H9 (cell line): ENCODE measurements around the gene WNT4. TPM values are rescaled to one million over a fixed set of nuclear protein-coding genes. Genes with fewer than 3 reads are reported as not detected.

ENCODE experiments used
- DNase-seq: peaks from one replicate; pipeline ENCODE4 v3.0.0-alpha.2; 2017
- H2AFZ ChIP-seq: one replicate; pipeline ENCODE4 v1.6.1; 2013; ENCODE audit warnings: mild to moderate bottlenecking, low read length, control low read depth, moderate library complexity
- H2AK5ac ChIP-seq: 2 replicates; pipeline ENCODE4 v1.6.1; 2013; ENCODE audit warnings: low read length, control low read depth, mixed read lengths; ENCODE audit not compliant: insufficient read length
- H2BK120ac ChIP-seq: one replicate; pipeline ENCODE4 v1.6.1; 2013; ENCODE audit warnings: low read depth, mild to moderate bottlenecking, low read length, control low read depth, inconsistent platforms; ENCODE audit not compliant: poor library complexity, severe bottlenecking
- H2BK12ac ChIP-seq: 2 replicates; pipeline ENCODE4 v1.6.1; 2013; ENCODE audit warnings: low read length, control low read depth, mixed read lengths, low read depth; ENCODE audit not compliant: insufficient read length
- H2BK15ac ChIP-seq: 2 replicates; pipeline ENCODE4 v1.6.1; 2013; ENCODE audit warnings: low read depth, low read length, control low read depth
- H2BK20ac ChIP-seq: one replicate; pipeline ENCODE4 v1.6.1; 2013; ENCODE audit warnings: low read depth, mild to moderate bottlenecking, low read length, control low read depth, inconsistent platforms; ENCODE audit not compliant: poor library complexity, severe bottlenecking
- H2BK5ac ChIP-seq: 2 replicates; pipeline ENCODE4 v1.6.1; 2013; ENCODE audit warnings: low read length, control low read depth, mixed read lengths; ENCODE audit not compliant: insufficient read length
- H3K14ac ChIP-seq: 2 replicates; pipeline ENCODE4 v1.6.1; 2013; ENCODE audit warnings: low read length, control low read depth; ENCODE audit not compliant: insufficient read depth
- H3K18ac ChIP-seq: 2 replicates; pipeline ENCODE4 v1.6.1; 2013; ENCODE audit warnings: low read depth, mild to moderate bottlenecking, mixed read lengths, low read length, control low read depth; ENCODE audit not compliant: insufficient read length
- H3K23ac ChIP-seq: 2 replicates; pipeline ENCODE4 v1.6.1; 2013; ENCODE audit warnings: low read length, control low read depth, mixed read lengths, low read depth; ENCODE audit not compliant: insufficient read length
- H3K23me2 ChIP-seq: 2 replicates; pipeline ENCODE4 v1.6.1; 2013; ENCODE audit warnings: low read depth, mild to moderate bottlenecking, mixed read lengths, low read length, control low read depth; ENCODE audit not compliant: insufficient read length, poor library complexity, severe bottlenecking
- H3K27ac ChIP-seq: 2 replicates; pipeline ENCODE4 v1.5.1; 2013; ENCODE audit warnings: low read length, control low read depth, mixed read lengths, low read depth; ENCODE audit not compliant: insufficient read length
- H3K27me3 ChIP-seq: 2 replicates; pipeline ENCODE4 v1.6.1; 2013; ENCODE audit warnings: low read length, control low read depth, inconsistent platforms; ENCODE audit not compliant: insufficient read depth
- H3K4ac ChIP-seq: 2 replicates; pipeline ENCODE4 v1.6.1; 2013; ENCODE audit warnings: low read depth, mild to moderate bottlenecking, control low read depth, inconsistent platforms, low read length, moderate library complexity
- H3K4me1 ChIP-seq: 2 replicates; pipeline ENCODE4 v1.6.1; 2013; ENCODE audit warnings: low read length, control low read depth, inconsistent platforms; ENCODE audit not compliant: insufficient read depth
- H3K4me2 ChIP-seq: 2 replicates; pipeline ENCODE4 v1.6.1; 2013; ENCODE audit warnings: low read length, control low read depth, mixed read lengths; ENCODE audit not compliant: insufficient read length, insufficient read depth
- H3K56ac ChIP-seq: 2 replicates; pipeline ENCODE4 v1.6.1; 2013; ENCODE audit warnings: low read depth, mild to moderate bottlenecking, mixed read lengths, low read length, control low read depth; ENCODE audit not compliant: insufficient read length
- H3K79me1 ChIP-seq: 2 replicates; pipeline ENCODE4 v1.6.1; 2013; ENCODE audit warnings: low read depth, mild to moderate bottlenecking, moderate library complexity, low read length, control low read depth, inconsistent platforms; ENCODE audit not compliant: insufficient read depth, poor library complexity, severe bottlenecking
- H3K79me2 ChIP-seq: 2 replicates; pipeline ENCODE4 v1.6.1; 2013; ENCODE audit warnings: low read length, control low read depth, inconsistent platforms; ENCODE audit not compliant: insufficient read depth
- H3K9ac ChIP-seq: 2 replicates; pipeline ENCODE4 v1.6.1; 2013; ENCODE audit warnings: low read length, control low read depth, mixed read lengths; ENCODE audit not compliant: insufficient read length; ENCODE audit errors: extremely low read depth
- H3K9me3 ChIP-seq: one replicate; pipeline ENCODE4 v1.6.1; 2013; ENCODE audit warnings: low read depth, low read length, inconsistent platforms; ENCODE audit not compliant: control insufficient read depth
- H3T11ph ChIP-seq: one replicate; pipeline ENCODE4 v1.6.1; 2013; ENCODE audit warnings: mild to moderate bottlenecking, low read length, control low read depth, inconsistent platforms
- H4K20me1 ChIP-seq: one replicate; pipeline ENCODE4 v1.6.1; 2013; ENCODE audit not compliant: control insufficient read depth, insufficient read length, insufficient read depth
- H4K5ac ChIP-seq: 2 replicates; pipeline ENCODE4 v1.6.1; 2013; ENCODE audit warnings: low read depth, mild to moderate bottlenecking, mixed read lengths, low read length, control low read depth; ENCODE audit not compliant: insufficient read length
- H4K8ac ChIP-seq: replicated peaks from 2 replicates; pipeline ENCODE4 v1.6.1; 2013; ENCODE audit warnings: low read length, control low read depth, mixed read lengths, low read depth; ENCODE audit not compliant: insufficient read length
- H4K91ac ChIP-seq: 2 replicates; pipeline ENCODE4 v1.6.1; 2013; ENCODE audit warnings: low read depth, mild to moderate bottlenecking, moderate library complexity, mixed read lengths, low read length, control low read depth; ENCODE audit not compliant: insufficient read length
- H3K27ac Mint-ChIP-seq, 3 experiments: 2 replicates in 2 of 3; 3 replicates in 1 of 3; pipeline ENCODE4 v1.8.0; 2020 to 2021; ENCODE audit warnings: mixed read lengths in 3 of 3, mild to moderate bottlenecking in 1 of 3, moderate library complexity in 1 of 3
- H3K27me3 Mint-ChIP-seq: 2 replicates; pipeline ENCODE4 v1.8.0; 2021; ENCODE audit warnings: low read depth, mild to moderate bottlenecking, moderate library complexity, mixed read lengths
- H3K36me3 Mint-ChIP-seq, 3 experiments: 2 replicates in 2 of 3; 3 replicates in 1 of 3; pipeline ENCODE4 v1.8.0; 2020 to 2021; ENCODE audit warnings: low read depth in 3 of 3, mixed read lengths in 3 of 3; ENCODE audit not compliant: insufficient read depth in 1 of 3
- H3K4me1 Mint-ChIP-seq, 2 experiments: 2 replicates each; pipeline ENCODE4 v1.8.0; 2020; ENCODE audit warnings: mixed read lengths in 2 of 2
- H3K4me3 Mint-ChIP-seq, 2 experiments: 2 replicates in 1 of 2; 3 replicates in 1 of 2; pipeline ENCODE4 v1.8.0; 2020 to 2021; ENCODE audit warnings: mild to moderate bottlenecking in 2 of 2, mixed read lengths in 2 of 2, moderate library complexity in 1 of 2
- H3K9me3 Mint-ChIP-seq, 2 experiments: 2 replicates in 1 of 2; 3 replicates in 1 of 2; pipeline ENCODE4 v1.8.0; 2020; ENCODE audit warnings: mild to moderate bottlenecking in 2 of 2, mixed read lengths in 2 of 2, moderate library complexity in 1 of 2
- WGBS: extraction: QIAGEN DNeasy Blood & Tissue Kit; methylation state at CpG from one replicate; pipeline ENCODE4 v1.1.7; 2013; ENCODE audit warnings: missing lambda C conversion rate, low lambda C conversion rate, mixed read lengths; ENCODE audit not compliant: insufficient read length; ENCODE audit errors: extremely low coverage; 5-methylcytosine and 5-hydroxymethylcytosine counted together
- total RNA-seq: library from RNA; stranded (reverse); gene quantifications from 2 replicates; pipeline ENCODE4 v1.2.1, GENCODE V29; 2021
- TF ChIP-seq, protein P1 (sequence below): fragments of 200-600 bp; sonication (generic); conservative IDR thresholded peaks from 3 replicates; pipeline ENCODE4 v1.8.0; 2021; ENCODE audit warnings: antibody characterized with exemption, mild to moderate bottlenecking

The WNT4 gene
- total RNA-seq, 1 experiment from 2014 or later, result 1.4 TPM

DNA sequence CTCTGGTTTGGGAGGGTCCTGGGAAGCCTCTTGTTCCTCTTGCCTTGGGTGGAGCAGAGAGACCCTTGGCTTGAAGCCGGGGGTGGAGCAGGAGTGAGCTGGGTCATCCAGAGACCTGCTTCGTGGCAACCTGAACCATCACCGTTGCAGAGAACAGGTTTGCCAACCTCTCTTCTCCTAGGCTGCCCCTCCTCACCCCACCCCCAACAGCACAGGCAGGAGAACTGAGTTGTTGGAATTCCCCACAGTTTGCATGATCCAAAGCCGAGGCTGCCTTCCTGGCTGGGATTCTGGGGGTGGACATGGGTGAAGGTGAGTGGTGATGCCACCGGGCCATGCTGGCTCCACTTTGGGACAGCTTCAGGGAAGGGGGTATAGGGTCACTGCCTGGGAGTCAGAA lies 2.2 kb downstream of the WNT4 start:
- Mint-ChIP-seq H3K4me3 (no peak overlapping the region; a peak in 1 of 5 replicates), H3K27ac (no peak overlapping the region), H3K36me3 (no peaks in the 10 kb centered on the region), H3K27me3 (peaks cover 61% of the 10 kb centered on the region), H3K9me3 (no peaks in the 10 kb centered on the region; a peak in 1 of 5 replicates), H3K4me1 (peaks cover 42 to 43% of the 10 kb centered on the region in 2 experiments)
- TF ChIP-seq, protein P1, sequence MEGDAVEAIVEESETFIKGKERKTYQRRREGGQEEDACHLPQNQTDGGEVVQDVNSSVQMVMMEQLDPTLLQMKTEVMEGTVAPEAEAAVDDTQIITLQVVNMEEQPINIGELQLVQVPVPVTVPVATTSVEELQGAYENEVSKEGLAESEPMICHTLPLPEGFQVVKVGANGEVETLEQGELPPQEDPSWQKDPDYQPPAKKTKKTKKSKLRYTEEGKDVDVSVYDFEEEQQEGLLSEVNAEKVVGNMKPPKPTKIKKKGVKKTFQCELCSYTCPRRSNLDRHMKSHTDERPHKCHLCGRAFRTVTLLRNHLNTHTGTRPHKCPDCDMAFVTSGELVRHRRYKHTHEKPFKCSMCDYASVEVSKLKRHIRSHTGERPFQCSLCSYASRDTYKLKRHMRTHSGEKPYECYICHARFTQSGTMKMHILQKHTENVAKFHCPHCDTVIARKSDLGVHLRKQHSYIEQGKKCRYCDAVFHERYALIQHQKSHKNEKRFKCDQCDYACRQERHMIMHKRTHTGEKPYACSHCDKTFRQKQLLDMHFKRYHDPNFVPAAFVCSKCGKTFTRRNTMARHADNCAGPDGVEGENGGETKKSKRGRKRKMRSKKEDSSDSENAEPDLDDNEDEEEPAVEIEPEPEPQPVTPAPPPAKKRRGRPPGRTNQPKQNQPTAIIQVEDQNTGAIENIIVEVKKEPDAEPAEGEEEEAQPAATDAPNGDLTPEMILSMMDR, result no peak
- Histone ChIP-seq H4K91ac (no peak overlapping the region), H3K18ac (no peak overlapping the region), H2AK5ac (no peak overlapping the region), H3K14ac (no peak overlapping the region), H3K23ac (no peak overlapping the region), H3K79me1 (no peaks in the 10 kb centered on the region), H3K9ac (no peak overlapping the region), H4K20me1 (no peaks in the 10 kb centered on the region), H2BK12ac (no peak overlapping the region), H3K4me1 (no peaks in the 10 kb centered on the region; the same call in 1 of the 2 replicates), H3K9me3 (no peaks in the 10 kb centered on the region), H3K27ac (no peak overlapping the region), H3T11ph (no peak overlapping the region), H3K23me2 (peaks cover 11% of the 10 kb centered on the region), H3K27me3 (peaks cover 12% of the 10 kb centered on the region; the same call in 1 of the 2 replicates), H2BK5ac (no peak overlapping the region), H3K4ac (no peak overlapping the region), H2BK120ac (no peak overlapping the region), H3K79me2 (no peaks in the 10 kb centered on the region), H2BK20ac (no peak overlapping the region), H3K4me2 (no peak overlapping the region), H2AFZ (no peak overlapping the region), H2BK15ac (no peak overlapping the region), H4K8ac (no peak overlapping the region), H3K56ac (no peak overlapping the region), H4K5ac (no peak overlapping the region)
- no CpG with 5 or more reads among the region's 5 CpGs for WGBS
- DNase-seq, result no peak
